Fibroblast of the aortic adventitia (primary cell): ENCODE measurements around the gene GDF15. TPM values are rescaled to one million over a fixed set of nuclear protein-coding genes. Genes with fewer than 3 reads are reported as not detected.
"Not testable (repeated sequence)": the region's sequence is repeated elsewhere in the genome, so short reads cannot be mapped to it uniquely, and the experiment has no call there.

Source experiments
- DNase-seq: peaks from one replicate; pipeline ENCODE4 v3.0.0-alpha.2; 2010; ENCODE audit warnings: low read depth
- H3K4me3 ChIP-seq: 2 replicates; pipeline ENCODE4 v1.5.1; 2011; ENCODE audit warnings: low read depth, mild to moderate bottlenecking, control low read depth, low read length, moderate library complexity
- total RNA-seq: library from RNA; depleted of rRNA; stranded (reverse); fragments of >200 nt; gene quantifications from 2 replicates; pipeline ENCODE4 v1.2.3, GENCODE V29; 2012; ENCODE audit warnings: low replicate concordance
- TF ChIP-seq, protein P1 (sequence below): IDR thresholded peaks from 2 replicates; pipeline ENCODE4 v1.5.1; 2011; ENCODE audit warnings: mild to moderate bottlenecking, low read length, control low read depth, inconsistent platforms; ENCODE audit not compliant: insufficient read depth

GDF15 gene
- total RNA-seq, 1 donor, result 23.8 TPM

DNA sequence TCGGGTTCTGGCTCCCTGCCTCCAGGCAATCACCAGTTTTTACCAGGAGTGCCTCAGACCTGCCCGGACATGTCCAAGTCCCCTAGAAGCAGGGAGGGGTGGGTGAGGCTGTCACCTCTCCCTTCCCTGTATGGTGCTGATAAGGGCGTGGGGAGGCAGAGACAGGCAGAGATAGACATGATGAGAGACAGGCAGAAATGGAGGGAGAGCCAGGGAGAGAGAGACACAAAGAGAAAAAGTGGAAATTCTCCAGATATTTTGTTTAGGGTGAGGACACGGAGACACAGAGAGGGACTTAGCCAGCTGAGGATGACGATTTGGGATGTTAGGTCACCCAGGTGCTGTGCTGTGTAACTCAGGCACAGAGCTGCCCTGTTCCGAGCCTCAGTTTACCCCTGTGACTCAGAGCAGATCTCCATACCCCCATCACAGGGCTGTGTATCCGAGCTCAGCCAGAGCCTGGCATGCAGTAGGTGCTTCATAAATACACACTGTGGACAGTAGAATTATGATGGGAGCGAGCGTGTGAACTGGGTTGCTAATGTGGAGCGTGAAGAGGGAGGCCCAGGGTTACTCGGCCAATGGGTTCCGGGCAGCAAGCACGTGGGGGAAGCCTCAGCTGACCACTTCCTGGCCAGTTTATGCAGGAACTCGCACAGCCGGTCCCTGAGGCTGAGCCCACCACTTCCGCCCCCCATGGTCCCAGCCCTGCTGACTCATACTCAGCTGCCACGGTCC lies 11.9 kb upstream of the GDF15 start:
- no peak overlapping the region for H3K4me3 ChIP-seq
- DNase-seq, result peak; percentile 98
- TF ChIP-seq, protein P1, sequence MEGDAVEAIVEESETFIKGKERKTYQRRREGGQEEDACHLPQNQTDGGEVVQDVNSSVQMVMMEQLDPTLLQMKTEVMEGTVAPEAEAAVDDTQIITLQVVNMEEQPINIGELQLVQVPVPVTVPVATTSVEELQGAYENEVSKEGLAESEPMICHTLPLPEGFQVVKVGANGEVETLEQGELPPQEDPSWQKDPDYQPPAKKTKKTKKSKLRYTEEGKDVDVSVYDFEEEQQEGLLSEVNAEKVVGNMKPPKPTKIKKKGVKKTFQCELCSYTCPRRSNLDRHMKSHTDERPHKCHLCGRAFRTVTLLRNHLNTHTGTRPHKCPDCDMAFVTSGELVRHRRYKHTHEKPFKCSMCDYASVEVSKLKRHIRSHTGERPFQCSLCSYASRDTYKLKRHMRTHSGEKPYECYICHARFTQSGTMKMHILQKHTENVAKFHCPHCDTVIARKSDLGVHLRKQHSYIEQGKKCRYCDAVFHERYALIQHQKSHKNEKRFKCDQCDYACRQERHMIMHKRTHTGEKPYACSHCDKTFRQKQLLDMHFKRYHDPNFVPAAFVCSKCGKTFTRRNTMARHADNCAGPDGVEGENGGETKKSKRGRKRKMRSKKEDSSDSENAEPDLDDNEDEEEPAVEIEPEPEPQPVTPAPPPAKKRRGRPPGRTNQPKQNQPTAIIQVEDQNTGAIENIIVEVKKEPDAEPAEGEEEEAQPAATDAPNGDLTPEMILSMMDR, result no peak

DNA sequence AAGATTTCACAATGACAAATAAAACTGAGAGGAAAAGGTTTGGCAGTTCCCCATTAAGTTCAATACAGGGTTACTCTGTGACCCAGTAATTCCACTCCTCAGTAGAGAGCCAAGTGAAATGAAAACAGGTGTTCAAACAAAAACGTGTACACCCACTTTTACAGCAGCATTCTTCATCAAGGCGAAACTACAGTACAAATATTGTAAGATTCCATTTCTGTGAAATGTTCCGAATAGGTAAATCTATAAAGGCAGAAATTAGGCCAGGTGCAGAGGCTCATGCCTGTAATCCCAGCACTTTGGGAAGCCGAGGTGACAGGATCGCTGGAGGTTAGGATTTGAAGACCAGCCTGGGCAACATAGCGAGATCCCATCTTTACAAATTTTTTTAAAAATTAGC lies 8.9 kb upstream of the GDF15 start:
- DNase-seq, result no peak
- TF ChIP-seq, protein P1, result no peak
- no peak overlapping the region for H3K4me3 ChIP-seq

DNA sequence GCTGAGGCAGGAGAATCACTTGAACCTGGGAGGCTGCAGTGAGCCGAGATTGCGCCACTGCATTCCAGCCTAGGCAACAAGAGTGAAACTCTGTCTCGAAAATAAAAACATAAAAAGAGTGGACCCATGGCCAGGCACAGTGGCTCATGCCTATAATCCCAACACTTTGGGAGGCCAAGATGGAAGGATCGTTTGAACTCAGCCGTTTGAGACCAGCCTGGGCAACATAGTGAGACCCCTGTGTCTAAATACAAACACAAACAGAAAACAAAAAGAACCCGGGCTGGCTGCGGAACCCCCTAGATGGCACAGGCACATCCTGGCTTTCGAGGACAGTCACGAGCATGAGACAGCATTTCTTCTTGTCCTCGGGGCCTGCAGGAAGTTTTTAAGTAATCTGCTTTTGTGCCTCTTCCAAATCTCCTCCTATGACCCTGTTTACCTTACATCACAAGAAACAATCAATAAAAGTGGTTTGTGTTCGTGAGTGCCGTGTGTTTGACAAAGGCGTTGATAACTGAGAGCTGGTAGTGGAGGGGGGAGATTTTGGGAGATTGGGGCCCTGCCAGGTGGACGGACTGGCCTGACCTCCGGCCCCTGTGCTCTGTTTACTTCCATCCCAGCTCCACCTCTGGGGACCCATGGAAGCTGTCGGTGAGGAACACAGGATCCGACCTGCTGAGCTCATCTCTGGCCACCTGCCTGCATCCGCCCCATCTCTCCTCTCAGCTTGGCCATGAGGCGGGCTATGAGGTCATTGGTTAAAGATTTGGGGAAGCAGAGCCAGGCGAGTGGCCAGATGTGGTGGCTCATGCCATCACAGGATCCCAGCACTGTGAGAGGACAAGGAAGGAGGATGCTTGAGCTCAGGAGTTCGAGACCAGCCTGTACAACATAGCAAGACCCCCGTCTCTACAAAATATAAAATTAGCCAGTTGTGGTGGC lies 5.9 kb upstream of the GDF15 start:
- TF ChIP-seq, protein P1, result no peak
- no peak overlapping the region for H3K4me3 ChIP-seq
- DNase-seq, result peak; percentile 97

DNA sequence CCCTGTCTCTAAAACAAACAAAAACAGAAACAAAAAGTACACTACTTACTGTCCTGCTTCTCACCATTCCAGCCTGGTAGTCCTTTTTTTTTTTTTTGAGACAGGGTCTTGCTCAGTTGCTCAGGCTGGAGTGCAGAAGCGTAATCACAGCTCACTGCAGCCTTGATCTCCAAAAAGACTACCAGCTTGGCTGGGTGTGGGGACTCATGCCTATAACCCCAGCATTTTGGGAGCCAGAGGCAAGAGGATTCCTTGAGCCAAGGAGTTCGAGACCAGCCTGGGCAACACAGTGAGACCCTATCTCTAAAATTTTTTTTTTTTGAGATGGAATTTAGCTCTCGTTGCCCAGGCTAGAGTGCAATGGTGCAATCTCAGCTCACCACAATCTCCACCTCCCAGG lies 5.1 kb upstream of the GDF15 start:
- no peak overlapping the region for H3K4me3 ChIP-seq
- no peak for DNase-seq
- TF ChIP-seq, protein P1, result no peak

DNA sequence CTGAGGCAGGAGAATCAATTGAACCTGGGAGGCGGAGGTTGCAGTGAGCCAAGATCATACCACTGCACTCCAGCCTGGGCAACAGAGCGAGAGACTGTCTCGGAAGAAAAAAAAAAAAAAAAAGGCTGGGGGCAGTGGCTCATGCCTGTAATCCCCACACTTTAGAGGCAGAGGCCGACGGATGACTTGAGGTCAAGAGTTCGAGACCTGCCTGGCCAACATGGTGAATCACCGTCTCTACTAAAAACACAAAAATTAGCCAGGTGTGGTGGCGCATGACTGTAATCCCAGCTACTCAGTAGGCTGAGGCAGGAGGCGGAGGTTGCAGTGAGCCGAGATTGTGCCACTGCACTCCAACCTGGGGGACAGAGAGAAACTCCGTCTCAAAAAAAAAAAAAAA lies 2.3 kb upstream of the GDF15 start:
- not testable (repeated sequence) for DNase-seq, H3K4me3 ChIP-seq

DNA sequence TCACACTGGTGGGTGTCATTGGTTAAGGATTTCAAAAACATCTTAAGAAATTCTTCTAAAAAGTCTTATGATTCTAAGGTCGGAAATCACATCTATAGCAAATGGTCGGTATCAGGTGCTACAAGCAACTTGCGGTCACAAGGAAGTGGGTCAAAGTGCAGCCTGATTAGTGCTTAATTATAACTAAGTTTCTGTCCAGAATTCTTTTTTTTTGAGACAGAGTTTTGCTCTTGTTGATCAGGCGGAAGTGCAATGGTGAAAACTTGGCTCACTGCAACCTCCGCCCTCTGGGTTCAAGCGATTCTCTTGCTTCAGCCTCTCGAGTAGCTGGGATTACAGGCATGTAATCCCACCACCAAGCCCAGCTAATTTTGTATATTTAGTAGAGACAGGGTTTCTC lies 1.2 kb upstream of the GDF15 start:
- H3K4me3 ChIP-seq, result no peak overlapping the region
- DNase-seq, result no peak
- TF ChIP-seq, protein P1, result no peak

DNA sequence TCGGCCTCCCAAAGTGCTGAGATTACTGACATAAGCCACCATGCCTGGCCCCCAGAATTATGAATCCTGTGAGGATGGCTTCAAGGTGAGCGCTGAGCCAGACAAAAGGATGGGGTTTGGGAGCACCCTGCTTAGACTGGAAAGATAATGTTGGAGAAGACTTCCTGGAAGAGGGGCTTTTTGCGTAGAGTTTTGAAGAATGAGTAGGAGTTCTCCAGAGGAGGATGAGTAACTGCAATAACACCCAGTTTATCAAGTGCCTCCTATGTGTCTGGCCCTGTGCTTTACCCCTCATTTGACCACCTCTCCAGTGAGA lies 641 bp upstream of the GDF15 start:
- DNase-seq, result no peak
- H3K4me3 ChIP-seq, result no peak overlapping the region
- TF ChIP-seq, protein P1, result no peak
